ENCODE measurements around the gene COL23A1. TPM values are rescaled to one million over a fixed set of nuclear protein-coding genes. Genes with fewer than 3 reads are reported as not detected.

Gene COL23A1
- total and polyA plus RNA-seq, 2 experiments from 2014 or later, result 4.8 to 8.2 TPM

DNA sequence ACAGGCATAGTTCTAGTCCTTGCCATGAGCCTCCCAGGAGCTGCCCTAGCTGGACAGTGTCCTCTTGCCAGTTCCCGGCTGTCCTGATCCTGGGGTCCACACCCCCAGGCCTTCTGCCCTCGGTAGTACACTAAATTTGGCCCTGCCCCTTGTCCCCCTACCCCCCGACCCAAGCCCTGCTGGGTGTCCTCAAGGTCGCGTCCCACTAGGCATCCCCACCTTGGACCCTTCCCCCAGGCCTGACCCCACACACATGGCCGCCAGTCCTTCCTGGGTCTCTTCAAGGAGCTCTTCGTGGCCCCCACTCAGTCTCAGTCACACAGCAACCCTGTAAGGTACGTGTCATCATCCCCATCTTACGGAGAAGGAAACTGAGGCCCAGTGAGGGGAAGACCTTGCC, 317.6 kb downstream of the COL23A1 start:
- ATAC-seq (no peak), DNase-seq (ENCODE audit: low spot score) (no peak)
- H3K9me3 Mint-ChIP-seq, result no peaks in the 10 kb centered on the region; the same call in 2 of the 3 replicates
- no peaks in the 10 kb centered on the region for H3K36me3 ChIP-seq (ENCODE audit: insufficient read depth)
- no peaks in the 10 kb centered on the region for H3K27me3 ChIP-seq (ENCODE audit: insufficient read depth)
- TF ChIP-seq, protein P1, sequence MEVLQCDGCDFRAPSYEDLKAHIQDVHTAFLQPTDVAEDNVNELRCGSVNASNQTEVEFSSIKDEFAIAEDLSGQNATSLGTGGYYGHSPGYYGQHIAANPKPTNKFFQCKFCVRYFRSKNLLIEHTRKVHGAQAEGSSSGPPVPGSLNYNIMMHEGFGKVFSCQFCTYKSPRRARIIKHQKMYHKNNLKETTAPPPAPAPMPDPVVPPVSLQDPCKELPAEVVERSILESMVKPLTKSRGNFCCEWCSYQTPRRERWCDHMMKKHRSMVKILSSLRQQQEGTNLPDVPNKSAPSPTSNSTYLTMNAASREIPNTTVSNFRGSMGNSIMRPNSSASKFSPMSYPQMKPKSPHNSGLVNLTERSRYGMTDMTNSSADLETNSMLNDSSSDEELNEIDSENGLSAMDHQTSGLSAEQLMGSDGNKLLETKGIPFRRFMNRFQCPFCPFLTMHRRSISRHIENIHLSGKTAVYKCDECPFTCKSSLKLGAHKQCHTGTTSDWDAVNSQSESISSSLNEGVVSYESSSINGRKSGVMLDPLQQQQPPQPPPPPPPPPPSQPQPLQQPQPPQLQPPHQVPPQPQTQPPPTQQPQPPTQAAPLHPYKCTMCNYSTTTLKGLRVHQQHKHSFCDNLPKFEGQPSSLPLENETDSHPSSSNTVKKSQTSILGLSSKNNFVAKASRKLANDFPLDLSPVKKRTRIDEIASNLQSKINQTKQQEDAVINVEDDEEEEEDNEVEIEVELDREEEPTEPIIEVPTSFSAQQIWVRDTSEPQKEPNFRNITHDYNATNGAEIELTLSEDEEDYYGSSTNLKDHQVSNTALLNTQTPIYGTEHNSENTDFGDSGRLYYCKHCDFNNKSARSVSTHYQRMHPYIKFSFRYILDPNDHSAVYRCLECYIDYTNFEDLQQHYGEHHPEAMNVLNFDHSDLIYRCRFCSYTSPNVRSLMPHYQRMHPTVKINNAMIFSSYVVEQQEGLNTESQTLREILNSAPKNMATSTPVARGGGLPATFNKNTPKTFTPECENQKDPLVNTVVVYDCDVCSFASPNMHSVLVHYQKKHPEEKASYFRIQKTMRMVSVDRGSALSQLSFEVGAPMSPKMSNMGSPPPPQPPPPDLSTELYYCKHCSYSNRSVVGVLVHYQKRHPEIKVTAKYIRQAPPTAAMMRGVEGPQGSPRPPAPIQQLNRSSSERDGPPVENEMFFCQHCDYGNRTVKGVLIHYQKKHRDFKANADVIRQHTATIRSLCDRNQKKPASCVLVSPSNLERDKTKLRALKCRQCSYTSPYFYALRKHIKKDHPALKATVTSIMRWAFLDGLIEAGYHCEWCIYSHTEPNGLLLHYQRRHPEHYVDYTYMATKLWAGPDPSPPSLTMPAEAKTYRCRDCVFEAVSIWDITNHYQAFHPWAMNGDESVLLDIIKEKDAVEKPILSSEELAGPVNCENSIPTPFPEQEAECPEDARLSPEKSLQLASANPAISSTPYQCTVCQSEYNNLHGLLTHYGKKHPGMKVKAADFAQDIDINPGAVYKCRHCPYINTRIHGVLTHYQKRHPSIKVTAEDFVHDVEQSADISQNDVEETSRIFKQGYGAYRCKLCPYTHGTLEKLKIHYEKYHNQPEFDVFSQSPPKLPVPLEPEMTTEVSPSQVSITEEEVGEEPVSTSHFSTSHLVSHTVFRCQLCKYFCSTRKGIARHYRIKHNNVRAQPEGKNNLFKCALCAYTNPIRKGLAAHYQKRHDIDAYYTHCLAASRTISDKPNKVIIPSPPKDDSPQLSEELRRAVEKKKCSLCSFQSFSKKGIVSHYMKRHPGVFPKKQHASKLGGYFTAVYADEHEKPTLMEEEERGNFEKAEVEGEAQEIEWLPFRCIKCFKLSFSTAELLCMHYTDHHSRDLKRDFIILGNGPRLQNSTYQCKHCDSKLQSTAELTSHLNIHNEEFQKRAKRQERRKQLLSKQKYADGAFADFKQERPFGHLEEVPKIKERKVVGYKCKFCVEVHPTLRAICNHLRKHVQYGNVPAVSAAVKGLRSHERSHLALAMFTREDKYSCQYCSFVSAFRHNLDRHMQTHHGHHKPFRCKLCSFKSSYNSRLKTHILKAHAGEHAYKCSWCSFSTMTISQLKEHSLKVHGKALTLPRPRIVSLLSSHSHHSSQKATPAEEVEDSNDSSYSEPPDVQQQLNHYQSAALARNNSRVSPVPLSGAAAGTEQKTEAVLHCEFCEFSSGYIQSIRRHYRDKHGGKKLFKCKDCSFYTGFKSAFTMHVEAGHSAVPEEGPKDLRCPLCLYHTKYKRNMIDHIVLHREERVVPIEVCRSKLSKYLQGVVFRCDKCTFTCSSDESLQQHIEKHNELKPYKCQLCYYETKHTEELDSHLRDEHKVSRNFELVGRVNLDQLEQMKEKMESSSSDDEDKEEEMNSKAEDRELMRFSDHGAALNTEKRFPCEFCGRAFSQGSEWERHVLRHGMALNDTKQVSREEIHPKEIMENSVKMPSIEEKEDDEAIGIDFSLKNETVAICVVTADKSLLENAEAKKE (CRISPR knock-in tag; IDR thresholded peaks at IDR 0.05), result no peak
- no peak for TF ChIP-seq EZH2phosphoT487 (IDR thresholded peaks at IDR 0.05; ENCODE audit: unreplicated experiment)
- no peak for TF ChIP-seq POLR2AphosphoS5 (IDR thresholded peaks at IDR 0.05; ENCODE audit: low read depth)
- TF ChIP-seq, protein P2, sequence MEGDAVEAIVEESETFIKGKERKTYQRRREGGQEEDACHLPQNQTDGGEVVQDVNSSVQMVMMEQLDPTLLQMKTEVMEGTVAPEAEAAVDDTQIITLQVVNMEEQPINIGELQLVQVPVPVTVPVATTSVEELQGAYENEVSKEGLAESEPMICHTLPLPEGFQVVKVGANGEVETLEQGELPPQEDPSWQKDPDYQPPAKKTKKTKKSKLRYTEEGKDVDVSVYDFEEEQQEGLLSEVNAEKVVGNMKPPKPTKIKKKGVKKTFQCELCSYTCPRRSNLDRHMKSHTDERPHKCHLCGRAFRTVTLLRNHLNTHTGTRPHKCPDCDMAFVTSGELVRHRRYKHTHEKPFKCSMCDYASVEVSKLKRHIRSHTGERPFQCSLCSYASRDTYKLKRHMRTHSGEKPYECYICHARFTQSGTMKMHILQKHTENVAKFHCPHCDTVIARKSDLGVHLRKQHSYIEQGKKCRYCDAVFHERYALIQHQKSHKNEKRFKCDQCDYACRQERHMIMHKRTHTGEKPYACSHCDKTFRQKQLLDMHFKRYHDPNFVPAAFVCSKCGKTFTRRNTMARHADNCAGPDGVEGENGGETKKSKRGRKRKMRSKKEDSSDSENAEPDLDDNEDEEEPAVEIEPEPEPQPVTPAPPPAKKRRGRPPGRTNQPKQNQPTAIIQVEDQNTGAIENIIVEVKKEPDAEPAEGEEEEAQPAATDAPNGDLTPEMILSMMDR (conservative IDR thresholded peaks at IDR 0.05; ENCODE audit: low read depth in 2 of 2), result no peak
- no peak for TF ChIP-seq NANOG (IDR thresholded peaks at IDR 0.05; ENCODE audit: borderline replicate concordance)
- TF ChIP-seq, protein P3, sequence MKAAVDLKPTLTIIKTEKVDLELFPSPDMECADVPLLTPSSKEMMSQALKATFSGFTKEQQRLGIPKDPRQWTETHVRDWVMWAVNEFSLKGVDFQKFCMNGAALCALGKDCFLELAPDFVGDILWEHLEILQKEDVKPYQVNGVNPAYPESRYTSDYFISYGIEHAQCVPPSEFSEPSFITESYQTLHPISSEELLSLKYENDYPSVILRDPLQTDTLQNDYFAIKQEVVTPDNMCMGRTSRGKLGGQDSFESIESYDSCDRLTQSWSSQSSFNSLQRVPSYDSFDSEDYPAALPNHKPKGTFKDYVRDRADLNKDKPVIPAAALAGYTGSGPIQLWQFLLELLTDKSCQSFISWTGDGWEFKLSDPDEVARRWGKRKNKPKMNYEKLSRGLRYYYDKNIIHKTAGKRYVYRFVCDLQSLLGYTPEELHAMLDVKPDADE (IDR thresholded peaks at IDR 0.05), result no peak
- no peak for TF ChIP-seq STAT1 (IDR thresholded peaks at IDR 0.05; ENCODE audit: unreplicated experiment)
- TF ChIP-seq, protein P4, sequence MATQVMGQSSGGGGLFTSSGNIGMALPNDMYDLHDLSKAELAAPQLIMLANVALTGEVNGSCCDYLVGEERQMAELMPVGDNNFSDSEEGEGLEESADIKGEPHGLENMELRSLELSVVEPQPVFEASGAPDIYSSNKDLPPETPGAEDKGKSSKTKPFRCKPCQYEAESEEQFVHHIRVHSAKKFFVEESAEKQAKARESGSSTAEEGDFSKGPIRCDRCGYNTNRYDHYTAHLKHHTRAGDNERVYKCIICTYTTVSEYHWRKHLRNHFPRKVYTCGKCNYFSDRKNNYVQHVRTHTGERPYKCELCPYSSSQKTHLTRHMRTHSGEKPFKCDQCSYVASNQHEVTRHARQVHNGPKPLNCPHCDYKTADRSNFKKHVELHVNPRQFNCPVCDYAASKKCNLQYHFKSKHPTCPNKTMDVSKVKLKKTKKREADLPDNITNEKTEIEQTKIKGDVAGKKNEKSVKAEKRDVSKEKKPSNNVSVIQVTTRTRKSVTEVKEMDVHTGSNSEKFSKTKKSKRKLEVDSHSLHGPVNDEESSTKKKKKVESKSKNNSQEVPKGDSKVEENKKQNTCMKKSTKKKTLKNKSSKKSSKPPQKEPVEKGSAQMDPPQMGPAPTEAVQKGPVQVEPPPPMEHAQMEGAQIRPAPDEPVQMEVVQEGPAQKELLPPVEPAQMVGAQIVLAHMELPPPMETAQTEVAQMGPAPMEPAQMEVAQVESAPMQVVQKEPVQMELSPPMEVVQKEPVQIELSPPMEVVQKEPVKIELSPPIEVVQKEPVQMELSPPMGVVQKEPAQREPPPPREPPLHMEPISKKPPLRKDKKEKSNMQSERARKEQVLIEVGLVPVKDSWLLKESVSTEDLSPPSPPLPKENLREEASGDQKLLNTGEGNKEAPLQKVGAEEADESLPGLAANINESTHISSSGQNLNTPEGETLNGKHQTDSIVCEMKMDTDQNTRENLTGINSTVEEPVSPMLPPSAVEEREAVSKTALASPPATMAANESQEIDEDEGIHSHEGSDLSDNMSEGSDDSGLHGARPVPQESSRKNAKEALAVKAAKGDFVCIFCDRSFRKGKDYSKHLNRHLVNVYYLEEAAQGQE (IDR thresholded peaks at IDR 0.05; ENCODE audit: unreplicated experiment), result no peak
- TF ChIP-seq ZNF331 (CRISPR knock-in tag; IDR thresholded peaks at IDR 0.05; ENCODE audit: low read depth), result no peak
- no peak for TF ChIP-seq EZH2 (IDR thresholded peaks at IDR 0.05; ENCODE audit: low read depth, unreplicated experiment)
- no peak for TF ChIP-seq ZNF114 (CRISPR knock-in tag; IDR thresholded peaks at IDR 0.05)
- TF ChIP-seq JUNB (IDR thresholded peaks at IDR 0.05; ENCODE audit: unreplicated experiment), result no peak
- TF ChIP-seq CREB1 (CRISPR knock-in tag; IDR thresholded peaks at IDR 0.05; ENCODE audit: low read depth), result no peak
- H3K36me3 Mint-ChIP-seq (ENCODE audit: low read depth), result no peaks in the 10 kb centered on the region; the same call in 2 of the 3 replicates
- no peak overlapping the region for H3K4me3 ChIP-seq
- H3K27ac ChIP-seq (ENCODE audit: low read depth), result no peak overlapping the region
- no peaks in the 10 kb centered on the region for H3K79me2 ChIP-seq (replicated peaks; ENCODE audit: insufficient read depth)
- H3K9me2 ChIP-seq (ENCODE audit: insufficient read depth), result no peaks in the 10 kb centered on the region
- no peaks in the 10 kb centered on the region for H4K20me1 ChIP-seq (replicated peaks; ENCODE audit: insufficient read depth)
- no peaks in the 10 kb centered on the region for H3K4me1 ChIP-seq (ENCODE audit: insufficient read depth)
- H2AFZ ChIP-seq, result no peak overlapping the region
- H3K4me2 ChIP-seq, result no peak overlapping the region
- no peak overlapping the region for H3K4me3 Mint-ChIP-seq
- no peaks in the 10 kb centered on the region for H3F3A ChIP-seq (replicated peaks; ENCODE audit: low read depth)
- peaks cover 11% of the 10 kb centered on the region for H3K27me3 Mint-ChIP-seq (ENCODE audit: insufficient read depth, low read depth, poor library complexity)
- no peaks in the 10 kb centered on the region; the same call in 2 of the 3 replicates for H3K4me1 Mint-ChIP-seq
- no peak overlapping the region for H3K27ac Mint-ChIP-seq

Measured in GM23338 (cell line).